ENCODE data around the gene PPIF.
A peak's percentile ranks its signal among the peaks of the same experiment; 100 is the strongest.
"Not testable (repeated sequence)": the region's sequence is repeated elsewhere in the genome, so short reads cannot be mapped to it uniquely, and the experiment has no call there.

Gene PPIF

GRCh38 chr10:79332610-79333315 is 14.5 kb upstream of the PPIF start:
- DNase-seq: not testable (repeated sequence)

- DNase-seq: no peak
Measured at GRCh38 chr10:79333513-79333912, 13.8 kb upstream of the PPIF start.

DNA sequence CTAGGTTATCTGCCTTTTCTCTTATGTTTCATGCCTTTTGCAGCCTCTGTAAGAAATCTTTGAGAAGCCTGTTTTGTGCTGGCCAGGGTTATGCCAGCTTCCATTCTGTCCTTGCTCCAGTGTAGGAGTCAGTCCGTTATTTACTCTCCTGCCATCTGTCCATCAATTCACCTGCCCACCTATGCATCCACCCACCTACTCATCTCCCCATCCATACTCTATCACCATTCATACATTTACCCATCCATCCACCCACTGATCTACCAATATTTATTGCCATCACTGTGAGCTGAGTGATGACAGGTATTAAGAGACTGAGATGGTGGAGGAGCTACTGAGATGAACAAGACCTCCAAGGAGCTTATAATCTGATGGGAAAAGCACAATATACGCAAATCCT is 12.7 kb upstream of the PPIF start:
- DNase-seq: no peak

GRCh38 chr10:79335094-79335469 is 12.2 kb upstream of the PPIF start:
- DNase-seq: no peak

DNA sequence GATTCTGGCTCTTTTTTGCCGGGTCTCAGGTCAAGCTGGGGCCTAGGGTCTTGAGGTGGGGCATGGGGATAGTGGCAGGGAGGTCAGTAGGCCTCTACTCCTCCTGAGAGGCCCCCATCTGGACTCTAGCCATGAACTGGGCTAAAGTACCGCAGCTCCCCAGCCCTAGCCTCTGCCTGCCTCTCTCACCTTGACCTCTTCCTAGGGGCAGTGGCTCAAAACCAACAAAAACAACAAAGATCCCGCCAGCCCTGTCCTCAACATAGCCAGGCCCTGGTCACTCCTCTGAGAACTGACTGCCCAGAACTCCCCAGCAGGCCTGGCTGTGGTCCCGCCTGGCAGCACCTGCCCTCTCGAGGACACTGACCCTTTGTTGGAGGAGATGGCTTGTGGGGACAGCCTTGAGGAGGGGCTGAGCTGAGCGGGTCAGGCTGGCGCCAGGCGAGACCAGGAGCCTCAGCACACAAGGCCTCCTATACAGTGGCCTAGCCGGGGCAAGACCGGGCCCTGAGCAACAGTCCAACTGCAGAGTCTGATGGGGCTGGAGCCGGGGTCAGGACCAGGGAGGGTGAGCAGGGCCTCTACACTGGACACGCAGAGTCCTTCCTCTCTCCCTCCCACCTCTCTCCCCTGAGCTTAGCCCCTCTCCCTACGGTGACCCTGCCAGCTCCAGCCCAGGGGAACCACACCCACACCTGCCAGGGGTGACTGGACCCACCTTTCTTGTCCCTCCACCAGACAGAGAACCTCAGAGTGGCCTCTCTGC is 11.6 kb upstream of the PPIF start:
- no peak for DNase-seq

GRCh38 chr10:79336276-79336675 is 11.0 kb upstream of the PPIF start:
- DNase-seq: no peak

DNA sequence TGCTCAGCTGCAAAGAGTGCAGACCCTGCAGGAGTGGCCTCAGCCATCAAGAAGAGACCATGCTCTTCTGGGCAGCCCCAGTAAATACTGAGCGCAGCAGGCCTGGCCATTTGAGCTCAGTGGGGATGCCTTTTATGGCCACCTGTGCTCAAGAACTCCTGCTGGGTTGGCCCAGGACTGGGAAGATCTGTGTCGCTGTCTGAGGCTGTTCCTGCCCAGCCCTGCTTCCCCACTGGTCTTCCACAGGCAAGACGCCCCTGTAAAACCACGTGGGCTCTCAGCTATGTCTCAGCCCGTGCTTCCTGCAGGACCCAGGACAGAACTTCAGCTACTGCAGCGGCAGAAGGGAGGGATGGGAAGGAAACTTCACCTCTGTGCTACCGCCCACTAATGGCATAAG is 10.5 kb upstream of the PPIF start:
- no peak for DNase-seq

DNA sequence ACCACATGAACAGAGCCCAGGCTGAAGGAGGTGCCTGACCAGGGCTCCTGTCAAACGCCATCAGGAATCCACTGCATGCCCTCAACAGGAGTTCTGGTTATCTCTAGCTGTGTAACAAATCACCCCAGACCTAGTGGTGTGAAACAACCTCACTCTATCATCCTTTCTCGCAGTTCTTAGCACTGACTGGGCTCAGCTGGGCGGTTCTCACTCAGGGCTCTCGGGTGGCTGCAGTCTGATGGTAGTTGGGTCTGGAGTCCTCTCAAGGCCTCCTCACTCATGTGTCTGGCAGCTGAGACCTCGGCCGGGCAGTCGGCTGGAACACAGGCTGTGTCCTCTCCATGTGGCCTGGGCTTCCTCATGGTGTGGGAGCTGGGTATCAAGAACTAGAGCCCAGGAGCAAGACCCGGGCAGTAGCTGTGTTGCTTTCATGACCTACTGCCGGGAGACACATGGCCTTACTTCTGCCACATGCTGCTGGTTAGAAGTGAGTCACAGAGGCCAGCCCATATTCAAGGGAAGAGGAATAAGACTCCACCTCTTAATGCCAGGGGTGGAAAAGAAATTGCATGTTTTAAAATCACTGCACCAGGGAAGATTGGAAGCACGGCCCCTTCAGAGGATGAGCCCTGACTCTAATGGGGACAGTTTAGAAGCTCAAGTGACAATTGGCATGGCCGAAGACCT is 9.3 kb upstream of the PPIF start:
- DNase-seq: not testable (repeated sequence)

DNA sequence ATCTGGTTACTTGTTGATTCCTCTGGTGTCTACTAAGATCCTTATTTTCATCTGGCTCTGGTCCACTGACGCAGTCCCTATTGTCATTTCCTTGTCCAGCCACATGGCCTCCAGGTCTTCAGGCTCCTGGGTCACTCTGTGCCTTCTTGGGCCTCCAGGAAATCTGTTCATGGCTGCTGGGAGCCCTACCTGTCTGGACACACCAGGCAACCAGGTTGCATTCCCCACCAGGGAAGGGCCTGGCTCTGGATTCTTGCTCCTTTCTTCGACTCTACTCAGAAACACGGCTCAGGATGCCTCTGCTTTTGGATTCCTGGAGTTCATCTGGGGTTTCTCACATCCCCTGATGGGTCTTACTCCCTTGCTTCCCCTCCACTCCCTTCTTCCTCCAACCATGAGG is 8.0 kb upstream of the PPIF start:
- DNase-seq: no peak

- no peak for DNase-seq
Measured at GRCh38 chr10:79340646-79341244, 6.5 kb upstream of the PPIF start.

DNA sequence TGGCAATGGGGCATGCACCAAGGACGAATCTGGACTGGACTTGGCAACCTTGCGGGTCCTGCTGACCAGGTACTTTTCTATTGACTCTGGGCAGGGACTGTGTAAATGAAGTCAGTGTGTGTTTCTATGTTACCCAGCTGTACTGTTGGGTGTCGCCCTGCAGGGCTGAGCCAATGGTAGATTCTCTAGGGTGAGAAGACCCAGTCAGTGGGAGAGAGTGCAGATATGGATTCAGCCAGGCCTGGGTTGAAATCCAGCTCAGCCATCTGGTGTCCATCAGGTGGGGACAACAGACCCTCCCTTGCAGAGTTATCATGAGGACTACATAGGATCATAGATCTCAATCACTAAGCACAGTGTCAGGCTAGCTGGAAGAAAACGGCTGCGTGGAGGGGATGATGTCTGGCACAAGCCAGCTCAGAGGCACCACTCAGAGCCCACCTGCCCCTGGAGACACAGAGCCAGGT is 4.9 kb upstream of the PPIF start:
- DNase-seq: no peak

DNA sequence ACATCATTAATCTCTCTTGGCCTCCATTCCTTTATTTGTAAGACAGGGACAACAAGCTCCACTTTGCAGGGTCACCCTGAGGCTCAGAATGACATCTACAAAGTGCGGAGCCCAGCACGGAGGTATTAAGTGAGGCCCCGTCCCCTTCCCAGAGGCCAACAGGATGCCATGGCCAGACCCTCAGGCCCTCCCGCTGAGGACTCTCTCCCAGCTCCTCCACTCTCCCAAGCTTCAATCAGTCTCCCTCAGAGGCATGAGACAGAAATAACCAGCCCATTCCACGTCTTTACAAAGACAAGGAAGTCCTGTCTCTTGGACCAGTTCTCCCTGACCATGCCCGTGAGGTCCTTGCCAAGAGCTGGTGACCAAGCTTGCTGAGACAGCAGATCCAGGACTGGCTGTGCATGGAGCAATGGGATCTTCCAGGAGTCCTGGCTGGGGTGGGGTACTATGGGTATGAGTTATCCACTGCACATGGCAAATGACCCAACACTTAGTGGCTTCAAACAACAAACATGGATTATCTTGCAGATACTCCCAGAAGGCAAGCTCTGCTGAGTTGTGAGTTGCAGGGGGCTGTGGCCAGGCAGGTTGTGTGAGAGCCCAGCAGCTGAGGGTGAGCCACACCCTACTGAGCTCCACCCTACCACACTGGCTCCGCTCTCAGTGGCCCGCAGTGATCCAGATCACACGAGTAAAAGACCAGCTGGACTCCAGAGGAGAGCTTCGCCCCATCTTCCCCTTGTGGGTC is 4.3 kb upstream of the PPIF start:
- DNase-seq: no peak

DNA sequence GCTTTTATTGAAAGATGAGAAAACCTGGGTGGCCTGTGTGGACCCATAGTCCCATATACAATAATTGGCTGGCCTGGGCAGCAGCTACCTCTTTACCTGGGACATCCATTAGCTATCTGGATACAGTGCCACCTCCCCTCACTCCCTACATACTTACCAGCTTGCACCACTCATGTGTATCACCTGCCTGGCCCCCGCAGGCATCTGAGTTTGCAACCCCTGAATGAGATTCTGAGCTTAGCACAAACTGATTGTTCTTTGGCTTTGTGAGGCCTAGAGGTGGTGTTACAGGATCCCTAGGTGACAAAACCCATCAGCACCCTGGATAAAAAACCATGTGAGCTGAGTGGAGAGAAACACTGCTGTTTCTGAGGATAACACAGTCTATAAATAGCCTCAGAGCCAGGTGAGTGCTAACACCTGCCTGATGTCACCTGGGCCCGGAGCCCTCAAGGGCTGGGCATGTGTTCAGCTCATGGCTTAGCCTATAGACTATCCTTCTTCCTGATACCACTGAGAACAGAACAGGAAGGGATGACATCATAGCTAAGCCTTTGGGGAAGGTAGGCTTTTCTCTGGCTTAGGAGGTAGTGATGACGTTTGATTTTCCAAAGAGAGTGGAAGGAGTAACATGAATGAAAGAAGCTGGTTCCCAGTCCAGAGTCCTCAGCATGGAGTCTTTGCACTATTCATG is 2.6 kb upstream of the PPIF start:
- peak; percentile 49 for DNase-seq

- no peak for DNase-seq
Measured at GRCh38 chr10:79345241-79346011, 1.8 kb upstream of the PPIF start.

DNA sequence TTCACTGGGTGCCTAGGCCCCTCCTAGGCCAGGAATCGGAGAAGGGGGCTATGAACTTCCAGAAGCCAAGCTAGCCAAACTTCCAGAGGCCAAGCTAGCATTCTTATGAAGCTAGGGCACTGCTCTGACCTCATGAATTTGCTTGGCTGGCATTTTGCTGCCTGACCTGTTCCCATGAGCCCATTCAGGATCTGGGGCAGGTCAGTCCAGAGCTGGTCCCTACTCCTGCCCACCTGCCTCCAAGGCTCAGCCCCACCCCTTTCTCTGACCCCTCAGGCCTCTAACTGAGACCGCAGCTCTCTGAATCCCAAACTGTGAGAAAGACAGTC is 1.3 kb upstream of the PPIF start:
- no peak for DNase-seq

DNA sequence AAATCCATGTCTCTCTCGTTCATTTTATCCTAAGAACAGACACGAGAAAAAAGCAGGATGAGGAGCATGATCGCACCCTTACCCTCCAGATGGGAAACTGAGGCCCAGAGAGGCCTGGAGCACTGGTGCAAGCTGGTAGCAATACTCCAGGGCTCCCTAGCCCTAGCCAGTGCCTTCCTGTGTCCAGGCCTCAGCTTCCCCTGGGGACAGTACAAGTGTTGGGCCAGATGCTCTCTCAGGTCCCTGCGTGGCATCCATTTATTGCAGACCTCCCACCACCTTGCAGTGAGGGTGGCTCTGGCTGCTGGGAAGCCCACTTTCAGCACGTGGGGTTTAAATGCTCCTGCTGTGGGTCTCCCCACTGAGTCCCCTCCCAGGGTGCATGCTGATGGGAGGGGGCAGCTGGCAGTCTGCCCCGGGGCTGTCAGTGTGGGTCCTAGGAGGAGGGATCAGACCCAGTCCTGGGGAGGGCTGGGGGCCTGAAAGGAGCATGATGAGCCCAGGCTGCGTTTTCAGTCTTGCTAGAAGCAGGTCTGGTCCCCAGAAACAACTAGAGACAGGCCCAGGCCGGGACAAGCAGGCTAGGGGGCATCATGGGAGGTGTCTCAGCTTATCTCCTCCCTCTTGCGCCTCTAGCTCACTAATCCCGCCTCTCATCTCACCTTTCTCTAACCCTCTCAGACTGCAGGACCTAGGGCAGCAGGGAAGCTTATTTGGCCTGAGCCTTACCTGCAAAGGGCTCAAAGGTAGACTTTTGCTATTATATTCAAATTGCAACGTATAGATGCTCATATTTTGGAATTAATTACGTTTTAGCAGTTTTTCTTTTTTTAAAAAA is 662 bp upstream of the PPIF start:
- no peak for DNase-seq

DNA sequence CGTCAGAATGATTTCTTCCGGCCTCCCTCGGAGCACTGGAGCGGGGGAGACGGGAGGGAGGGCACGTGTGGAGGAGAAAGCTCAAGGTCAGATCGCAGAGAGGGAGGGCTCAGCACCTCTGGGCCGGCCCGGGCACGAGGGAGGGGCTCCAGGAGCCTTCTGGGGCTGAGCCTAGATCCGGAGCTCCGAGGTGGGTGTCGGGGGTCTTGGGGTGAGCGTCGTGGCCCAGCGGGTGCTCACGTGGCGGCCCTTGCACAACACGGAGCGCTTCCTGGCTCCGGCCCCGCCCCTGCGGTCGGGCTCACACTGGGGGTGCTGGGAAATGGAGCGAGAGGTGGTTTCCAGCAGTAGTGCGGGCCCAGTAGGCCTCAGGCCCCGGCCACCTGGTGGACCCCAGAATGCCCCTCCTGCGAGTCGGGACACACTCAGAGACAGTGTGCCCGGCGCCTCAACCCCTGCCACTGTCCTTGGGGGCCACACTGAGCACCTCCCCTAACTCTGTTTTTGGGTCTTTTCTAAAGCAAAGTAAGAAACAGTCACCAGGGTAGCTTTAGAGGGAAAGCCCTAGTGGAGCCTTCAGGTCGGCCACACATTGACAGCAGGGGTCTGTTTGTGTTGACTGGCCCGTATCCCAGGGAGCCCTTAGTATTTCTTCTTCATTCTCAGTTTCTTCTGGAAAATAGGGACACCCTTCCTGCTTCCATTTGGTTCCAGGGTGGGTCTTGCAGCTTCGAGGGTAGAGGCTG is 798 bp downstream of the PPIF start:
- peak; percentile 73 for DNase-seq

DNA sequence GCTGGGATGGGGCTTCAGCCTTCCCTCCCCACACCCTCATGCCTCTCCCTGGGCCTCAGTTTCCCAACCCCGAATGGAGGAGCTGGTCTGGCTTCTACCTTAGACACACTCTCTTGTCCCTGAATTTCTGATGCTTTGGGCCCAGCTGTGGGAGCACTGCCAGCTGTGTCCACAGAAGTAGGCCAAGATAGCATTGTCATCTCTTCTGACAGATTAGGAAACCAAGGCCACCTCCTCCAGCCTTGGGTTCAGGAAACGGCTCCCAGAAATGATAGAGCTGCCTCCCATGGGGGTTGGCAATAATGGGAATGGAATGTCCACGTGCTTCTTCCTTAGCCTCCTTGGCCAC is 1.3 kb downstream of the PPIF start:
- peak; percentile 7 for DNase-seq

GRCh38 chr10:79349072-79349491 is 1.8 kb downstream of the PPIF start:
- no peak for DNase-seq

Data from RPMI8226 (cell line).